ENCODE results near the gene ANKLE1. TPM values are rescaled to one million over a fixed set of nuclear protein-coding genes. Genes with fewer than 3 reads are reported as not detected.
A peak's percentile ranks its signal among the peaks of the same experiment; 100 is the strongest.

ANKLE1 gene
- total RNA-seq, 1 experiment from 2014 or later, result 0.66 TPM

DNA sequence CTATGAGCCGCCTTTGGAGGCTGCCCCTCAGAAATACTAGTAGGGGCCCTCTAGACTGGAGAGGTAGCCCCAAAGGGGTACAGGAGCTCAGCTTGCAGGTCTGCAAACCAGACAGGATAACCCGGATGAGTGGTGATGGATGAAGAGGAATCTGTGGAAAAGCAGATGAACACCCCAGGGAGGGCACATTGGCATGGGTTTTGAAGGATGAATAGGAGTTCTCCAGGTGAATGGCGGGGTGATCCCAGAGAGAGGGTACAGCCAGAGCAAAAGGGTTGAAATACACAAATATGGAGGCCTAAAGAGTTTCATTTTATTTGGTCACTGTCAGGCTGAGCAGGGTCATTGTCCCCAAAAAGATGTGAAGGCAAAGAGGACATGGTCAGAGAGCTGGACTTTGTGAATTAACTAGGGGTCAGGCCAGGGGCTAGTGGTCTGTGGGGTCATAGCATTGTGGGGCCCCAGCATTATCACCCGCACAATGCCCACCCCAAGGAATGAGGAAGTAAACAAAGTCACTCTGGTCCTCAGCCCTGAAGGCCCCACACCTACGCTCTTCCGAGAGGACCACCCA is 40.8 kb upstream of the ANKLE1 start:
- TF ChIP-seq CTCF (IDR thresholded peaks at IDR 0.05; ENCODE audit: unreplicated experiment), result no peak
- H3K9me3 Mint-ChIP-seq (ENCODE audit: low read depth, unreplicated experiment), result no peaks in the 10 kb centered on the region
- H3K27me3 Mint-ChIP-seq (ENCODE audit: unreplicated experiment), result no peaks in the 10 kb centered on the region
- CTCF ChIA-PET, result no interaction called here
- peaks cover 37% of the 10 kb centered on the region for H3K36me3 Mint-ChIP-seq (ENCODE audit: insufficient read depth, unreplicated experiment)
- BruUV-seq (replicated peaks), result no TSS peak
- peaks cover 15% of the 10 kb centered on the region for H3K4me1 Mint-ChIP-seq (ENCODE audit: low read depth, unreplicated experiment)
- H3K27ac Mint-ChIP-seq (ENCODE audit: unreplicated experiment), result no peak overlapping the region
- no peak overlapping the region for H3K4me3 Mint-ChIP-seq (ENCODE audit: low read depth, unreplicated experiment)
- intact Hi-C loops (cut with micrococcal nuclease; ENCODE audit: unreplicated experiment), result no loop called here
- DNase-seq, result no peak

GRCh38 chr19:17242431-17243208 is 39.1 kb upstream of the ANKLE1 start:
- no peak for TF ChIP-seq CTCF (IDR thresholded peaks at IDR 0.05; ENCODE audit: unreplicated experiment)
- intact Hi-C loops (cut with micrococcal nuclease; ENCODE audit: unreplicated experiment), result no loop called here
- H3K9me3 Mint-ChIP-seq (ENCODE audit: low read depth, unreplicated experiment), result no peaks in the 10 kb centered on the region
- peak overlapping the region; percentile 84 for H3K4me3 Mint-ChIP-seq (ENCODE audit: low read depth, unreplicated experiment)
- no peaks in the 10 kb centered on the region for H3K27me3 Mint-ChIP-seq (ENCODE audit: unreplicated experiment)
- CTCF ChIA-PET, result interaction anchor here (0.7 kb wide), 1 partner anchor 85 kb away, joined by 3 read pairs; no protein-coding TSS in a partner anchor
- no peak for DNase-seq
- no TSS peak for BruUV-seq (replicated peaks)
- H3K4me1 Mint-ChIP-seq (ENCODE audit: low read depth, unreplicated experiment), result peaks cover 29% of the 10 kb centered on the region
- H3K36me3 Mint-ChIP-seq (ENCODE audit: insufficient read depth, unreplicated experiment), result peaks cover 44% of the 10 kb centered on the region
- peak overlapping the region; percentile 79 for H3K27ac Mint-ChIP-seq (ENCODE audit: unreplicated experiment)

GRCh38 chr19:17243211-17243829 is 38.4 kb upstream of the ANKLE1 start:
- peak; percentile 6 for DNase-seq
- CTCF ChIA-PET, result no interaction called here
- intact Hi-C loops (cut with micrococcal nuclease; ENCODE audit: unreplicated experiment), result no loop called here
- no peak for TF ChIP-seq CTCF (IDR thresholded peaks at IDR 0.05; ENCODE audit: unreplicated experiment)
- Mint-ChIP-seq H3K36me3 (ENCODE audit: insufficient read depth, unreplicated experiment) (peaks cover 39% of the 10 kb centered on the region), H3K4me1 (ENCODE audit: low read depth, unreplicated experiment) (peaks cover 36% of the 10 kb centered on the region), H3K27ac (ENCODE audit: unreplicated experiment) (peak overlapping the region; percentile 79), H3K9me3 (ENCODE audit: low read depth, unreplicated experiment) (no peaks in the 10 kb centered on the region), H3K27me3 (ENCODE audit: unreplicated experiment) (no peaks in the 10 kb centered on the region), H3K4me3 (ENCODE audit: low read depth, unreplicated experiment) (peak overlapping the region; percentile 84)
- no TSS peak for BruUV-seq (replicated peaks)

GRCh38 chr19:17243830-17244617 is 37.7 kb upstream of the ANKLE1 start:
- peak; percentile 30 for DNase-seq
- intact Hi-C loops (cut with micrococcal nuclease; ENCODE audit: unreplicated experiment), result no loop called here
- H3K4me3 Mint-ChIP-seq (ENCODE audit: low read depth, unreplicated experiment), result peak overlapping the region; percentile 84
- peaks cover 38% of the 10 kb centered on the region for H3K36me3 Mint-ChIP-seq (ENCODE audit: insufficient read depth, unreplicated experiment)
- peaks cover 43% of the 10 kb centered on the region for H3K4me1 Mint-ChIP-seq (ENCODE audit: low read depth, unreplicated experiment)
- peak overlapping the region; percentile 56 for H3K27ac Mint-ChIP-seq (ENCODE audit: unreplicated experiment)
- no peak for TF ChIP-seq CTCF (IDR thresholded peaks at IDR 0.05; ENCODE audit: unreplicated experiment)
- no peaks in the 10 kb centered on the region for H3K27me3 Mint-ChIP-seq (ENCODE audit: unreplicated experiment)
- CTCF ChIA-PET, result no interaction called here
- no peaks in the 10 kb centered on the region for H3K9me3 Mint-ChIP-seq (ENCODE audit: low read depth, unreplicated experiment)
- TSS peak; percentile 27 for BruUV-seq (replicated peaks)

Measured in Calu3 (cell line).